OCI-LY1 (cell line): ENCODE measurements around the gene ZNF556.

Experiments used
- H2AFZ ChIP-seq: fragments of 200-600 bp; sonication (generic), shearing (Covaris generic); 2 replicates; pipeline ENCODE4 v1.6.0; 2014; ENCODE audit warnings: antibody characterized with exemption, mild to moderate bottlenecking, low read length
- H3F3A ChIP-seq: fragments of 200-600 bp; sonication (generic), shearing (Covaris generic); 2 replicates; pipeline ENCODE4 v1.6.0; 2014; ENCODE audit warnings: mild to moderate bottlenecking, antibody characterized with exemption, low read length, moderate library complexity; ENCODE audit not compliant: insufficient read depth
- H3K27ac ChIP-seq: fragments of 200-600 bp; sonication (generic); 2 replicates; pipeline ENCODE4 v1.5.1; 2014; ENCODE audit warnings: low read length, mixed run types, mild to moderate bottlenecking, low read depth; ENCODE audit not compliant: poor library complexity, severe bottlenecking
- H3K27me3 ChIP-seq: fragments of 200-600 bp; sonication (generic); 2 replicates; pipeline ENCODE4 v1.6.0; 2014; ENCODE audit warnings: antibody characterized with exemption, mild to moderate bottlenecking, low read length, moderate library complexity; ENCODE audit not compliant: insufficient read depth
- H3K36me3 ChIP-seq: fragments of 200-600 bp; sonication (generic); 2 replicates; pipeline ENCODE4 v1.6.1; 2014; ENCODE audit warnings: mild to moderate bottlenecking, antibody characterized with exemption, low read length, moderate library complexity, mixed read lengths; ENCODE audit not compliant: insufficient read depth
- H3K4me1 ChIP-seq: fragments of 200-600 bp; sonication (generic); 2 replicates; pipeline ENCODE4 v1.5.1; 2014; ENCODE audit warnings: mild to moderate bottlenecking, low read length, moderate library complexity; ENCODE audit not compliant: insufficient read depth, severe bottlenecking
- H3K4me2 ChIP-seq: fragments of 200-600 bp; sonication (generic), shearing (Covaris generic); 2 replicates; pipeline ENCODE4 v1.6.1; 2014; ENCODE audit warnings: low read length
- H3K4me3 ChIP-seq: fragments of 200-600 bp; sonication (generic); 2 replicates; pipeline ENCODE4 v1.5.1; 2014; ENCODE audit warnings: low read length, low read depth, mild to moderate bottlenecking, mixed read lengths; ENCODE audit not compliant: poor library complexity, severe bottlenecking
- H3K79me2 ChIP-seq: fragments of 200-600 bp; shearing (Covaris generic); 2 replicates; pipeline ENCODE4 v1.6.1; 2016; ENCODE audit warnings: mixed run types, low read length, mixed read lengths; ENCODE audit not compliant: insufficient read depth
- H3K9ac ChIP-seq: fragments of 200-600 bp; sonication (generic), shearing (Covaris generic); 2 replicates; pipeline ENCODE4 v1.6.1; 2014; ENCODE audit warnings: mild to moderate bottlenecking, low read length, mixed read lengths
- H3K9me2 ChIP-seq: fragments of 200-600 bp; sonication (generic), shearing (Covaris generic); 2 replicates; pipeline ENCODE4 v1.6.1; 2014; ENCODE audit warnings: low read depth, mild to moderate bottlenecking, low read length, mixed read lengths
- H3K9me3 ChIP-seq: fragments of 200-600 bp; shearing (Covaris generic); 2 replicates; pipeline ENCODE4 v1.6.1; 2014; ENCODE audit warnings: low read length, mixed read lengths
- H4K20me1 ChIP-seq: fragments of 200-600 bp; sonication (generic), shearing (Covaris generic); 2 replicates; pipeline ENCODE4 v1.6.0; 2016; ENCODE audit warnings: mild to moderate bottlenecking, low read length; ENCODE audit not compliant: insufficient read depth
- CTCF ChIP-seq: fragments of 200-600 bp; sonication (generic), shearing (Covaris generic); IDR thresholded peaks from 2 replicates; pipeline ENCODE4 v1.5.1; 2017; ENCODE audit warnings: mild to moderate bottlenecking, antibody characterized with exemption, low read length, moderate library complexity, mixed read lengths
- EZH2 ChIP-seq: fragments of 200-600 bp; sonication (generic), shearing (Covaris generic); IDR thresholded peaks from 2 replicates; pipeline ENCODE4 v1.8.0; 2017; ENCODE audit warnings: borderline replicate concordance, mixed run types, mild to moderate bottlenecking, antibody characterized with exemption, low read length, moderate library complexity, mixed read lengths

The ZNF556 gene

DNA sequence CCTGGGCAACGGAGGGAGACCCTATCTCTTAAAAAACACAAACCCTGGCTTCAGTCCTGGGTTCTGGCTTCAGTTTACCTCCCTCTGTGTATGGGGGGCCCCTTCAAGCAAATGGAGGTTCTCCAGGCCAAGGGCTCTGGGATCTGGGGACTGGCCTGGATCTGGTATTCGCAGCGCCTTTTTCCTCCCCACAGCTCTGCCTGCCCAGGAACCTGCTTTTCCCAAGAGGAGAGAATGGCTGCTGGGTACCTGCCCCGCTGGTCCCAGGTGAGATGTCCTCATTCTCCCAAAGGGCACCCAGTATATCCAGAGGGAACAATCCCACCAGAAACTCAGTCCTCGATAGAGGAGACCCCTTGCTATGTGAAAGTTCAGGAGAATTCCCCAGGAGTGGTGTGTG, 44.3 kb upstream of the ZNF556 start:
- TF ChIP-seq EZH2 (no peak), CTCF (no peak)
- no peaks in the 10 kb centered on the region for H4K20me1 ChIP-seq
- H3K9ac ChIP-seq = no peak overlapping the region
- peaks cover 4% of the 10 kb centered on the region for H3K4me1 ChIP-seq
- no peak overlapping the region for H3K27ac ChIP-seq
- no peaks in the 10 kb centered on the region for H3K36me3 ChIP-seq
- no peak overlapping the region for H3K4me3 ChIP-seq
- H3F3A ChIP-seq = no peaks in the 10 kb centered on the region
- no peaks in the 10 kb centered on the region for H3K79me2 ChIP-seq
- no peak overlapping the region for H3K4me2 ChIP-seq
- H3K27me3 ChIP-seq = no peaks in the 10 kb centered on the region
- H3K9me2 ChIP-seq = no peaks in the 10 kb centered on the region
- no peak overlapping the region for H2AFZ ChIP-seq
- H3K9me3 ChIP-seq = 0 out of 2 replicates have a peak, but pooled peaks cover 2% of the 10 kb centered on the region

- Histone ChIP-seq H3F3A (no peaks in the 10 kb centered on the region), H3K27me3 (no peaks in the 10 kb centered on the region), H3K9ac (no peak overlapping the region), H3K4me2 (no peak overlapping the region), H3K4me3 (no peak overlapping the region), H4K20me1 (no peaks in the 10 kb centered on the region), H3K4me1 (peaks cover 4% of the 10 kb centered on the region), H3K36me3 (no peaks in the 10 kb centered on the region), H3K27ac (no peak overlapping the region), H3K9me2 (no peaks in the 10 kb centered on the region), H3K79me2 (no peaks in the 10 kb centered on the region), H3K9me3 (0 out of 2 replicates have a peak, but pooled peaks cover 2% of the 10 kb centered on the region), H2AFZ (no peak overlapping the region)
- TF ChIP-seq EZH2 (no peak), CTCF (no peak)
Measured at GRCh38 chr19:2823646-2824045, 43.5 kb upstream of the ZNF556 start.

GRCh38 chr19:2824129-2824528, 43.0 kb upstream of the ZNF556 start:
- peaks cover 4% of the 10 kb centered on the region for H3K4me1 ChIP-seq
- TF ChIP-seq CTCF (no peak), EZH2 (no peak)

More at GRCh38 chr19:2824129-2824528, 43.0 kb upstream of the ZNF556 start:
- 0 out of 2 replicates have a peak, but pooled peaks cover 2% of the 10 kb centered on the region for H3K9me3 ChIP-seq
- H3K9me2 ChIP-seq = no peaks in the 10 kb centered on the region
- no peaks in the 10 kb centered on the region for H4K20me1 ChIP-seq
- no peaks in the 10 kb centered on the region for H3K79me2 ChIP-seq
- no peaks in the 10 kb centered on the region for H3F3A ChIP-seq
- H3K4me3 ChIP-seq = no peak overlapping the region
- H3K9ac ChIP-seq = no peak overlapping the region
- H3K4me2 ChIP-seq = no peak overlapping the region
- no peaks in the 10 kb centered on the region for H3K36me3 ChIP-seq
- H3K27ac ChIP-seq = no peak overlapping the region
- no peaks in the 10 kb centered on the region for H3K27me3 ChIP-seq
- no peak overlapping the region for H2AFZ ChIP-seq
